HCT116 (cell line): ENCODE results near the gene ESRRB.

Experiments
- CTCF ChIP-seq, 3 experiments: fragments of 200-600 bp in 1 of 3; sonication (generic) in 1 of 3; IDR thresholded peaks in 2 of 3; conservative IDR thresholded peaks in 1 of 3; 2 replicates each; pipeline ENCODE4 v1.5.1; 2012 to 2017; ENCODE audit warnings: low read depth in 2 of 3, low read length in 2 of 3, antibody characterized with exemption in 1 of 3, borderline replicate concordance in 1 of 3, control low read depth in 1 of 3, mild to moderate bottlenecking in 1 of 3, mixed read lengths in 1 of 3, mixed run types in 1 of 3, moderate library complexity in 1 of 3; ENCODE audit not compliant: insufficient read depth in 1 of 3
- POLR2AphosphoS5 ChIP-seq: IDR thresholded peaks from 2 replicates; pipeline ENCODE4 v1.6.1; 2011; ENCODE audit warnings: mild to moderate bottlenecking, low read depth, low read length, moderate library complexity

- TF ChIP-seq POLR2AphosphoS5 (no peak), CTCF (IDR thresholded peaks at IDR 0.05 in 2 of 3, conservative IDR thresholded peaks at IDR 0.05 in 1 of 3; ENCODE audit: borderline replicate concordance in 1 of 3, insufficient read depth in 1 of 3, low read depth in 2 of 3, low read length in 2 of 3) (no peak)
These were observed 110.4 kb downstream of the ESRRB start for GRCh38 chr14:76486251-76486743.
